Choroid plexus epithelial cell (primary cell): ENCODE results near the gene LUC7L2.
"Not testable (repeated sequence)": the region's sequence is repeated elsewhere in the genome, so short reads cannot be mapped to it uniquely, and the experiment has no call there.

Source experiments
- DNase-seq: peaks from one replicate; pipeline ENCODE4 v3.0.0-alpha.2; 2010; ENCODE audit warnings: low read depth
- H3K4me3 ChIP-seq: 2 replicates; pipeline ENCODE4 v1.5.1; 2011; ENCODE audit warnings: low read depth, mild to moderate bottlenecking, control low read depth, low read length, moderate library complexity
- TF ChIP-seq, protein P1 (sequence below): conservative IDR thresholded peaks from 2 replicates; pipeline ENCODE4 v1.5.1; 2011; ENCODE audit warnings: low read depth, mild to moderate bottlenecking, control low read depth, inconsistent platforms, low read length, moderate library complexity

LUC7L2 gene

DNA sequence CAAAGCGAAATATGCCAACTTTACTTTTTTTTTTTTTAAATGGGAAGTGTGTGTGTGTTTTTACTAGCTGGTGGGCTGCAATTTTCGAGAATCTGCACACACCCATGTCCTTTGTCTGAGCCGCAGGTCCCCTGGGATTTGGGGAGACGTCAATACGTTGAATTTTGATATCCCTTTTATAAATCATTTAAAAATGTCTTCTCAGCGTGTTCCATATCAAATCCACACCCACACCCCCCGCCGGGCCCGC is 19.0 kb upstream of the LUC7L2 start:
- TF ChIP-seq, protein P1, sequence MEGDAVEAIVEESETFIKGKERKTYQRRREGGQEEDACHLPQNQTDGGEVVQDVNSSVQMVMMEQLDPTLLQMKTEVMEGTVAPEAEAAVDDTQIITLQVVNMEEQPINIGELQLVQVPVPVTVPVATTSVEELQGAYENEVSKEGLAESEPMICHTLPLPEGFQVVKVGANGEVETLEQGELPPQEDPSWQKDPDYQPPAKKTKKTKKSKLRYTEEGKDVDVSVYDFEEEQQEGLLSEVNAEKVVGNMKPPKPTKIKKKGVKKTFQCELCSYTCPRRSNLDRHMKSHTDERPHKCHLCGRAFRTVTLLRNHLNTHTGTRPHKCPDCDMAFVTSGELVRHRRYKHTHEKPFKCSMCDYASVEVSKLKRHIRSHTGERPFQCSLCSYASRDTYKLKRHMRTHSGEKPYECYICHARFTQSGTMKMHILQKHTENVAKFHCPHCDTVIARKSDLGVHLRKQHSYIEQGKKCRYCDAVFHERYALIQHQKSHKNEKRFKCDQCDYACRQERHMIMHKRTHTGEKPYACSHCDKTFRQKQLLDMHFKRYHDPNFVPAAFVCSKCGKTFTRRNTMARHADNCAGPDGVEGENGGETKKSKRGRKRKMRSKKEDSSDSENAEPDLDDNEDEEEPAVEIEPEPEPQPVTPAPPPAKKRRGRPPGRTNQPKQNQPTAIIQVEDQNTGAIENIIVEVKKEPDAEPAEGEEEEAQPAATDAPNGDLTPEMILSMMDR, result no peak
- no peak for DNase-seq
- peak overlapping the region; percentile 78 for H3K4me3 ChIP-seq

DNA sequence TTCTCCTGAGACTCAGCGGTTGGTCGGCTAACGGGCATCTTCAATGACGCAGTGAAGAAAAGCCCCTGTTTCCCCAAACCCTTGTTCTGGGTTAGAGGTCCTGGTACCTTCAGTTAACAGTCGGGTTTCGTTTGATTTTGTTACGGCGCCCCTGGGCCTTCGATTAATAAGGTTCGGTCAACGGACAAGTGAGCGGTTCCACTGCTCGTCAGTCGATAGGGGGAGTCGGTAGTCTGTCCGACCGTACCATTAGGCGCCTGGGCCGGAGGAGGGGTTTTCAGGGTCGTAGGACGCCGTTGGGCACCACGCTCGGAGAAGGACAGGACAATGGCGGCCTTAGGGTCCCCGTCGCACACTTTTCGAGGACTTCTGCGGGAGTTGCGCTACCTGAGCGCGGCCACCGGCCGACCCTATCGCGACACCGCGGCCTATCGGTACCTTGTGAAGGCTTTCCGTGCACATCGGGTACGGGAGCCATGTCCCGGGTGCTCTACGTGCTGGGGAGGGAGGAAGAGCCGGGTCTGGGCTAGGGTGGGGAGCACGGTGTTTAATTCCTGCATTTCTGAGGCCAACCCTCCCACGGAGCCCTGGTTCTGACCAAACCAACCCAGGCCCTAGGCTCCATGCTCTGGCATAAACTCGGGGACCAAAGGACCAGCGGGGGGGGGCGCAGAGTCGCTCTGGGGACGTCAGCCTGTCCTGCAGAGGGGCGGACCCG is 18.5 kb upstream of the LUC7L2 start, which contains the start of gene FMC1:
FMC1 (plus strand) TSS at position 280 of the 718 bp plus-strand sequence; CDS start at position 328, 48 bp downstream.
- DNase-seq, result peak; percentile 97
- peak within 1 kb of the TSS; percentile 78 for H3K4me3 ChIP-seq
- TF ChIP-seq, protein P1, result no peak

DNA sequence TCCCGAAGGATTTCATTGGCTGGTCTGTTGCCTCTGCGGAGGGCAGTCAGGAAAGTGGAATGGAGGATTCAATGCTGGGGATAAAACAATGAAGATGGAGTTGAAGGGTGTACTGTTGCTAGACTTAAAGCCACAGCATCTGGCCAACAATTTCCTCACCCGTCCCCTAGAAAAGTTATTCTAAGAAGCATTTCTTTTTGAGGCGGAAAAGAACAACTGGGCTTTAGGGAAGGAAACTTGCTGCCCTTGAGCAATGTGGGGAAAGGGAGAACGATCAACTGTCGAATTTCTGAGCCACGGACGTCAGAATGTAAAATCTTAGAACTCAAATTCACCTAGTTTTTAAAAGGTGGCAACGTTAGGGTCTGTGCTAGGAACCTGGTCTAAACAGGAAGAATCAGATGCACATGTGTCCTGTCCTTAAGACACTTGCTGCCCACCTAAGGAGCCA is 17.9 kb upstream of the LUC7L2 start:
- TF ChIP-seq, protein P1, result no peak
- H3K4me3 ChIP-seq, result peak overlapping the region; percentile 78
- no peak for DNase-seq

DNA sequence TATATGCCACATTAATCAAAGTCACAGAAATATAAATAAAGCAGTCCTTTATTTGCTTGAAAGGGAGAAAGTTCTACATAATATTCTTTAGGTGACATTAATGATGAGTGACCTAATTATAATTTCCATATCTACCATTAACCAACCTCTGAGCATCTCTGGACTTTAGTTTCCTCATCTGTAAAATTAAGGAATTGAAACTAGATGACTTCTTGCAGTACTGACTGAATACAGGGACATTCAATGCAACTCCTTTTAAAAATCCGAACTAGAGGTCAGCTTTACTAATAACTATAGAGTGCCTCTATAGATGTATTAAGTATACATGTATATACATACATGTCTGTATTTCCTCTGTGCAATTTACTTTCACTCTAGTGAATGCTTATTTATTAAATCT is 14.7 kb upstream of the LUC7L2 start:
- H3K4me3 ChIP-seq, result no peak overlapping the region
- TF ChIP-seq, protein P1, result no peak
- no peak for DNase-seq

DNA sequence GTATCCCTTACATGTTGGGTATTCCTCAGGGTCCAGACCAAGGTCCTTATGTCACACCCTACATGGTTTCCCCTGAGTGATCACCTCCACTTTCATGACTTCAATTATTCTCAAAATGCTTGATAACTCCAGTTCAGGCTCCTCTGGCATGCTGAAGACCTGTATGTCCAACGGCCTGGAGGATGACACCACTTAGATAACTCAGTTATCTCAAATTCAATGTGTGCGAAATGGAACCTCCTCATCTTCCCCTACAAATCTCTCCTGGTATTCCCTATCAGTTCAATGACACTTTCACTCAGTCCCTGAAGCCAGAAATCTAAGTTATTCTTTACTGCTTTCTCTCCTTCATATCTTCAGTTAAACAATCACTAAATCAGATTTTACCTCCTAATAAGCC is 8.7 kb upstream of the LUC7L2 start:
- no peak for DNase-seq
- TF ChIP-seq, protein P1, result no peak
- no peak overlapping the region for H3K4me3 ChIP-seq

DNA sequence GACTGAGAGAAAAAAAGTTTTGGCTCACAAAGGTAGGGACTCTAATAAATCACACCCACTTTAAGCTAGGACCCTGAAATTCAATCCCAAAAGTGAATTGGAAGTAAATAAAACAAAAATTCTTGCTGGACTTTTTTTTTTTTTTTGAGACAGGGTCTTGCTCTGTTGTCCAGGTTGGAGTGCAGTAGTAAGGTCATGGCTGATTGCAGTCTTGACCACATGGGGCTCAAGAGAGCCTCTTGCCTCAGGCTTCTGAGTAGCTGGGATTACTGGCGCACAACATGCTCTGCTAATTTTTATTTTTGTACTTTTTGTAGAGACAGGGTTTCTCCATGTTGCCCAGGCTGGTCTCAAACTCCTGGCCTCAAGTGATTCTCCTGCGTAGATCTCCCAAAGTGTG is 5.0 kb upstream of the LUC7L2 start:
- TF ChIP-seq, protein P1, result no peak

DNA sequence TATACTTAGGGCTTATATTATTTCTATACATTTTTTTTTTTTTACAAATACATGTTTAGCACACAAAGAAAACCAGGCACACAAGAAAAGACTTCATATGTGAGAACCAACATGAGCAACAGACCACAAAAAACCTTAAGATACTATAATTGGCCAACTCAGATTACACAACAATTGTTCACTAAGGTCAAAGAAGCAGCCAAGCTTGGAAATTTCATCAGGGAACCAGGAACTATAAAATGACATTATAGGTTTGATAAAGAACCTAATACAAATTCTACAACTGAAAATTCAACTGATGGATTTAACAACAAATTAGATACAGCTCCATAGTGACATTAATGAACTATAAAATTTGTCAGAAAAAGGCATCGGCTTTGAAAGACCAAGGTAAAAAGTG is 4.4 kb upstream of the LUC7L2 start:
- no peak overlapping the region for H3K4me3 ChIP-seq
- DNase-seq, result peak; percentile 45
- TF ChIP-seq, protein P1, result no peak

More for the DNA sequence above, 5.0 kb upstream of the LUC7L2 start:
- no peak overlapping the region for H3K4me3 ChIP-seq
- no peak for DNase-seq

DNA sequence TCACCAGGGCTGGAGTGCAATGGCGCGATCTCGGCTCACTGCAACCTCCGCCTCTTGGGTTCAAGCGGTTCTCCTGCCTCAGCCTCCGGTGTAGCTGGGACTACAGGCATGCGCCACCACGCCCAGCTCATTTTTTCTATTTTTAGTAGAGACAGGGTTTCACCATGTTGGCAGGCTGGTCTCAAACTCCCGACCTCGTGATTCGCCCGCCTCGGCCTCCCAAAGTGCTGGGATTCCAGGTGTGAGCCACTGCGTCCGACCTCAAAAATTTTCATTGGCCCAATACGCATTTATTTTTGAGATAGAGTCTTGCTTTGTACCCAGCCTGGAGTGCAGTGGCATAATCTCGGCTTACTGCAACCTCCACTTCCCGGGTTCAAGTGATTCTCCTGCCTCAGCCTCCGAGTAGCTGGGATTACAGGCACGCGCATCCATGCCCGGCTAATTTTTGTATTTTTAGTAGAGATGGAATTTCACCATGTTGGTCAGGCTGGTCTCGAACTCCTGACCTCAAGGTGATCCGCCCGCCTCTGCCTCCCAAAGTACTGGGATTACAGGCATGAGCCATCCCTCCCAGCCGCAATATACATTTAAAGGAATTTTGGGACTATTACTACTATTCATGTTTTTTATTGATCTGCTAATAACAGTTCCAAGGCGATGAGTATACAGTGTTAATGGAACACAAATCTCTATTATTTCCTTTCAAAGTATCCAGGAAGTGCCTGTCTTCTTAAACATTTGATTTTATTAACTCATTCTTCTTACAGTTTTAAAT is 1.8 kb upstream of the LUC7L2 start:
- DNase-seq, result not testable (repeated sequence)
- H3K4me3 ChIP-seq, result peak overlapping the region; percentile 75
